Calu3 (cell line): ENCODE measurements around the gene GVQW3. TPM values are rescaled to one million over a fixed set of nuclear protein-coding genes. Genes with fewer than 3 reads are reported as not detected.

Experiments
- BruUV-seq: library from RNA; stranded (reverse); fragments of 400-500 nt; replicated peaks from 2 replicates; lab custom pipeline; 2021; lab: Mats Ljungman, UMichigan
- CTCF ChIA-PET: fragments of 300-600 bp; sonication (Branson Sonifier 250); formaldehyde crosslinking; loops from one replicate; lab custom pipeline; 2022; ENCODE audit warnings: antibody characterized with exemption; lab: Charles Lee
- DNase-seq: peaks from one replicate; pipeline ENCODE4 v3.0.0; 2022
- H3K27ac Mint-ChIP-seq: one replicate; pipeline ENCODE4 v1.8.0; 2022; ENCODE audit warnings: mixed read lengths; ENCODE audit not compliant: unreplicated experiment
- H3K27me3 Mint-ChIP-seq: one replicate; pipeline ENCODE4 v1.8.0; 2022; ENCODE audit warnings: mixed read lengths; ENCODE audit not compliant: unreplicated experiment
- H3K36me3 Mint-ChIP-seq: one replicate; pipeline ENCODE4 v1.8.0; 2022; ENCODE audit warnings: mild to moderate bottlenecking, moderate library complexity, mixed read lengths; ENCODE audit not compliant: insufficient read depth, unreplicated experiment
- H3K4me1 Mint-ChIP-seq: one replicate; pipeline ENCODE4 v1.8.0; 2022; ENCODE audit warnings: mild to moderate bottlenecking, low read depth, mixed read lengths; ENCODE audit not compliant: unreplicated experiment
- H3K4me3 Mint-ChIP-seq: one replicate; pipeline ENCODE4 v1.8.0; 2022; ENCODE audit warnings: mild to moderate bottlenecking, low read depth, moderate library complexity, mixed read lengths; ENCODE audit not compliant: unreplicated experiment
- H3K9me3 Mint-ChIP-seq: one replicate; pipeline ENCODE4 v1.8.0; 2022; ENCODE audit warnings: low read depth, mixed read lengths; ENCODE audit not compliant: unreplicated experiment
- intact Hi-C: fragments of 100-400 bp; cut with micrococcal nuclease; formaldehyde crosslinking; loops from one replicate; pipeline ENCODE4 v1.10.0; 2022; ENCODE audit not compliant: unreplicated experiment
- total RNA-seq: library from RNA; stranded (reverse); gene quantifications from 2 replicates; pipeline ENCODE4 v1.2.3, GENCODE V29; 2022
- TF ChIP-seq, protein P1 (sequence below): fragments of 200-600 bp; IDR thresholded peaks from one replicate; pipeline ENCODE4 v1.8.0; 2022; ENCODE audit warnings: antibody characterized with exemption; ENCODE audit not compliant: unreplicated experiment

GVQW3 gene
- total RNA-seq, 1 experiment from 2014 or later = 7.2 TPM

DNA sequence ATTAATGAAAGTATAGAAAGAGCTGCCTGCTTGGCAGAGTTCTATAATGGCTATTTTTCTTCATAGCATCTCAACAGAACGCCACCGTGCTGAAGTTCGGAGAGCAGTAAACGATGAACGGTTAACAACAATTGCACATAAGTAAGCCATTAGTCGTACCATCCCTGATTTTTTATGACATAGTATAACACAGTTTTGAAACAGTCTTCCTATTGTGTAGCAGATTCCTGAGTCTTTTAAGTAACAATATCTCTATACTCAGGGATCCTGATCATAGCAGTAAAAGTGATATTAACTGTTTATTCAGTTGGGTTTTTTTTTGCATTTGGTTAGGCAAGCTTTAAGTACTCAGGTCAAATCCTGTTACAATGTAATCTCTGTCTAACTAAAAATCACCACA lies 72.1 kb downstream of the GVQW3 start:
- H3K27me3 Mint-ChIP-seq = no peaks in the 10 kb centered on the region
- H3K4me1 Mint-ChIP-seq = no peaks in the 10 kb centered on the region
- H3K4me3 Mint-ChIP-seq = no peak overlapping the region
- no TSS peak for BruUV-seq
- no peak for DNase-seq
- H3K36me3 Mint-ChIP-seq = peaks cover 5% of the 10 kb centered on the region
- H3K27ac Mint-ChIP-seq = no peak overlapping the region
- TF ChIP-seq, protein P1, sequence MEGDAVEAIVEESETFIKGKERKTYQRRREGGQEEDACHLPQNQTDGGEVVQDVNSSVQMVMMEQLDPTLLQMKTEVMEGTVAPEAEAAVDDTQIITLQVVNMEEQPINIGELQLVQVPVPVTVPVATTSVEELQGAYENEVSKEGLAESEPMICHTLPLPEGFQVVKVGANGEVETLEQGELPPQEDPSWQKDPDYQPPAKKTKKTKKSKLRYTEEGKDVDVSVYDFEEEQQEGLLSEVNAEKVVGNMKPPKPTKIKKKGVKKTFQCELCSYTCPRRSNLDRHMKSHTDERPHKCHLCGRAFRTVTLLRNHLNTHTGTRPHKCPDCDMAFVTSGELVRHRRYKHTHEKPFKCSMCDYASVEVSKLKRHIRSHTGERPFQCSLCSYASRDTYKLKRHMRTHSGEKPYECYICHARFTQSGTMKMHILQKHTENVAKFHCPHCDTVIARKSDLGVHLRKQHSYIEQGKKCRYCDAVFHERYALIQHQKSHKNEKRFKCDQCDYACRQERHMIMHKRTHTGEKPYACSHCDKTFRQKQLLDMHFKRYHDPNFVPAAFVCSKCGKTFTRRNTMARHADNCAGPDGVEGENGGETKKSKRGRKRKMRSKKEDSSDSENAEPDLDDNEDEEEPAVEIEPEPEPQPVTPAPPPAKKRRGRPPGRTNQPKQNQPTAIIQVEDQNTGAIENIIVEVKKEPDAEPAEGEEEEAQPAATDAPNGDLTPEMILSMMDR = no peak
- no peaks in the 10 kb centered on the region for H3K9me3 Mint-ChIP-seq
- CTCF ChIA-PET = no interaction called here
- intact Hi-C loops = no loop called here

GRCh38 chr11:76455331-76455730 lies 74.2 kb downstream of the GVQW3 start:
- TF ChIP-seq, protein P1 = no peak
- Mint-ChIP-seq H3K4me1 (no peaks in the 10 kb centered on the region), H3K4me3 (no peak overlapping the region), H3K36me3 (peaks cover 5% of the 10 kb centered on the region), H3K9me3 (no peaks in the 10 kb centered on the region), H3K27ac (no peak overlapping the region), H3K27me3 (no peaks in the 10 kb centered on the region)
- DNase-seq = no peak
- BruUV-seq = no TSS peak
- CTCF ChIA-PET = no interaction called here
- intact Hi-C loops = no loop called here

- intact Hi-C loops = no loop called here
- H3K27ac Mint-ChIP-seq = no peak overlapping the region
- no TSS peak for BruUV-seq
- H3K9me3 Mint-ChIP-seq = no peaks in the 10 kb centered on the region
- no peaks in the 10 kb centered on the region for H3K4me1 Mint-ChIP-seq
- CTCF ChIA-PET = no interaction called here
- H3K36me3 Mint-ChIP-seq = peaks cover 11% of the 10 kb centered on the region
- H3K27me3 Mint-ChIP-seq = no peaks in the 10 kb centered on the region
- TF ChIP-seq, protein P1 = no peak
- no peak overlapping the region for H3K4me3 Mint-ChIP-seq
- no peak for DNase-seq
These were observed 74.8 kb downstream of the GVQW3 start for GRCh38 chr11:76455931-76456330.

- H3K4me1 Mint-ChIP-seq = no peaks in the 10 kb centered on the region
- peaks cover 14% of the 10 kb centered on the region for H3K36me3 Mint-ChIP-seq
- H3K27ac Mint-ChIP-seq = no peak overlapping the region
- TF ChIP-seq, protein P1 = no peak
- CTCF ChIA-PET = no interaction called here
- H3K9me3 Mint-ChIP-seq = no peaks in the 10 kb centered on the region
- BruUV-seq = no TSS peak
- H3K27me3 Mint-ChIP-seq = no peaks in the 10 kb centered on the region
- intact Hi-C loops = no loop called here
- H3K4me3 Mint-ChIP-seq = no peak overlapping the region
- DNase-seq = no peak
These were observed 75.4 kb downstream of the GVQW3 start for GRCh38 chr11:76456571-76456970.

Other genes with a start within 250 kb of the GVQW3 start
- gene WNT11, start 174.8 kb upstream of the GVQW3 start, total RNA-seq = not detected in 2 replicates
- gene THAP12, start 191 bp upstream of the GVQW3 start, total RNA-seq = 45.9 and 49.2 TPM in 2 replicates
- 27.5 and 30.0 TPM in 2 replicates for gene EMSY, start 63.7 kb downstream of the GVQW3 start, total RNA-seq